ENCODE data around the gene STXBP2.

STXBP2 gene

GRCh38 chr19:7611541-7612279, 25.2 kb upstream of the STXBP2 start:
- TF ChIP-seq CTCF (conservative IDR thresholded peaks at IDR 0.05; ENCODE audit: low read depth, low read length) = no peak
- H2AFZ ChIP-seq (ENCODE audit: low read depth) = no peak overlapping the region
- no peaks in the 10 kb centered on the region for H3K4me1 ChIP-seq (ENCODE audit: low read depth, poor library complexity, severe bottlenecking)
- H3K4me3 ChIP-seq (IDR thresholded peaks at IDR 0.05; ENCODE audit: insufficient read depth, low read depth, low read length) = no peak overlapping the region
- no peaks in the 10 kb centered on the region for H4K20me1 ChIP-seq (ENCODE audit: insufficient read depth)
- no peak overlapping the region for H3K27ac ChIP-seq
- H3K27me3 ChIP-seq (ENCODE audit: insufficient read depth, low read depth) = no peaks in the 10 kb centered on the region
- no peaks in the 10 kb centered on the region for H3K36me3 ChIP-seq (ENCODE audit: insufficient read depth)
- no peaks in the 10 kb centered on the region for H3K79me2 ChIP-seq (ENCODE audit: insufficient read depth, low read depth)
- no peak overlapping the region for H3K9ac ChIP-seq
- no peak overlapping the region for H3K4me2 ChIP-seq

- H3K36me3 ChIP-seq (ENCODE audit: insufficient read depth) = no peaks in the 10 kb centered on the region
- no peak for TF ChIP-seq CTCF (conservative IDR thresholded peaks at IDR 0.05; ENCODE audit: low read depth, low read length)
Measured at GRCh38 chr19:7612282-7613274, 24.3 kb upstream of the STXBP2 start.

GRCh38 chr19:7614859-7615741, 21.8 kb upstream of the STXBP2 start:
- no peak overlapping the region for H2AFZ ChIP-seq (ENCODE audit: low read depth)
- H3K4me1 ChIP-seq (ENCODE audit: low read depth, poor library complexity, severe bottlenecking) = no peaks in the 10 kb centered on the region
- H3K9ac ChIP-seq = no peak overlapping the region
- no peaks in the 10 kb centered on the region for H3K79me2 ChIP-seq (ENCODE audit: insufficient read depth, low read depth)
- no peaks in the 10 kb centered on the region for H4K20me1 ChIP-seq (ENCODE audit: insufficient read depth)
- TF ChIP-seq CTCF (conservative IDR thresholded peaks at IDR 0.05; ENCODE audit: low read depth, low read length) = no peak
- no peaks in the 10 kb centered on the region for H3K27me3 ChIP-seq (ENCODE audit: insufficient read depth, low read depth)
- H3K4me3 ChIP-seq (IDR thresholded peaks at IDR 0.05; ENCODE audit: insufficient read depth, low read depth, low read length) = no peak overlapping the region
- no peaks in the 10 kb centered on the region for H3K36me3 ChIP-seq (ENCODE audit: insufficient read depth)
- H3K4me2 ChIP-seq = no peak overlapping the region
- H3K27ac ChIP-seq = no peak overlapping the region

More at GRCh38 chr19:7612282-7613274, 24.3 kb upstream of the STXBP2 start:
- H4K20me1 ChIP-seq (ENCODE audit: insufficient read depth) = no peaks in the 10 kb centered on the region
- H3K4me1 ChIP-seq (ENCODE audit: low read depth, poor library complexity, severe bottlenecking) = no peaks in the 10 kb centered on the region
- no peak overlapping the region for H3K27ac ChIP-seq
- H3K4me2 ChIP-seq = no peak overlapping the region
- H3K27me3 ChIP-seq (ENCODE audit: insufficient read depth, low read depth) = no peaks in the 10 kb centered on the region
- H3K79me2 ChIP-seq (ENCODE audit: insufficient read depth, low read depth) = no peaks in the 10 kb centered on the region
- no peak overlapping the region for H3K4me3 ChIP-seq (IDR thresholded peaks at IDR 0.05; ENCODE audit: insufficient read depth, low read depth, low read length)
- H3K9ac ChIP-seq = no peak overlapping the region
- no peak overlapping the region for H2AFZ ChIP-seq (ENCODE audit: low read depth)

GRCh38 chr19:7617172-7617571, 19.7 kb upstream of the STXBP2 start:
- H4K20me1 ChIP-seq (ENCODE audit: insufficient read depth) = no peaks in the 10 kb centered on the region
- no peak for TF ChIP-seq CTCF (conservative IDR thresholded peaks at IDR 0.05; ENCODE audit: low read depth, low read length)
- H3K36me3 ChIP-seq (ENCODE audit: insufficient read depth) = no peaks in the 10 kb centered on the region
- no peak overlapping the region for H2AFZ ChIP-seq (ENCODE audit: low read depth)
- no peaks in the 10 kb centered on the region for H3K27me3 ChIP-seq (ENCODE audit: insufficient read depth, low read depth)
- H3K4me3 ChIP-seq (IDR thresholded peaks at IDR 0.05; ENCODE audit: insufficient read depth, low read depth, low read length) = no peak overlapping the region
- H3K4me1 ChIP-seq (ENCODE audit: low read depth, poor library complexity, severe bottlenecking) = no peaks in the 10 kb centered on the region
- no peak overlapping the region for H3K27ac ChIP-seq
- no peaks in the 10 kb centered on the region for H3K79me2 ChIP-seq (ENCODE audit: insufficient read depth, low read depth)
- no peak overlapping the region for H3K4me2 ChIP-seq
- no peak overlapping the region for H3K9ac ChIP-seq

Data from KMS-11 (cell line).